ENCODE measurements around the gene NID1.
A peak's percentile ranks its signal among the peaks of the same experiment; 100 is the strongest.
"Not testable (repeated sequence)": the region's sequence is repeated elsewhere in the genome, so short reads cannot be mapped to it uniquely, and the experiment has no call there.

The NID1 gene

DNA sequence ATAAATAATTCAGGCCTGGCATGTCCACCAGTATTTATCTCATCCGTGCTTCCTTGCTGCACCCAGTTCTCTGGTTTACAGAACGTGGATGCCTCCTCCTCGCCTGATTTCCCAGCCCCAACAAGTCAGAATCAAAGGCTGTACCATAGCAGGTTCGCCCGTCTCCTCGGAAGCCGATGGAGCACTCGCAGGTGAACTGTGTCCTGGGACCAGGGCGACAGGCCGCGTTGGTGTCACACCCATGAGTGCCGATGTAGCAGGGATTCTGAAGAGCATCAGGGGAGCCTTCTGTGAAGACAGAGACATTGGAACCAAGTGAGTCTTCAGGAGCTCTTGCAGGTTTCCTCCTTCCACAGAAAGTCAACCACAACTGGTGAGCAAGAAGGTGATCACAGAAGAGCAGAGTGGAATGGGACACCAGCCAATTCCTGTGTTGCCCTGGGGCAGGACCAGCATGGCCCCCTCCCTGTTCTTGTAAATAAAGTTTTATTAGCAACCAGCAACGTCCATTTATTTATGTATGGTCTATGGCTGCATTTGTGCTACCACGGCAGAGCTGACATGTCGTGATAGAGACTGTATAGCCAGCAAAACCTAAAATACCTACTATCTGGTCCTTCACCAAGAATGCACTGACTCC, 40.8 kb downstream of the NID1 start:
- no peak for DNase-seq

GRCh38 chr1:236021424-236022135, 43.3 kb downstream of the NID1 start:
- peak; percentile 63 for DNase-seq

- DNase-seq: no peak
Observed at GRCh38 chr1:236020359-236021219, 44.3 kb downstream of the NID1 start.

DNA sequence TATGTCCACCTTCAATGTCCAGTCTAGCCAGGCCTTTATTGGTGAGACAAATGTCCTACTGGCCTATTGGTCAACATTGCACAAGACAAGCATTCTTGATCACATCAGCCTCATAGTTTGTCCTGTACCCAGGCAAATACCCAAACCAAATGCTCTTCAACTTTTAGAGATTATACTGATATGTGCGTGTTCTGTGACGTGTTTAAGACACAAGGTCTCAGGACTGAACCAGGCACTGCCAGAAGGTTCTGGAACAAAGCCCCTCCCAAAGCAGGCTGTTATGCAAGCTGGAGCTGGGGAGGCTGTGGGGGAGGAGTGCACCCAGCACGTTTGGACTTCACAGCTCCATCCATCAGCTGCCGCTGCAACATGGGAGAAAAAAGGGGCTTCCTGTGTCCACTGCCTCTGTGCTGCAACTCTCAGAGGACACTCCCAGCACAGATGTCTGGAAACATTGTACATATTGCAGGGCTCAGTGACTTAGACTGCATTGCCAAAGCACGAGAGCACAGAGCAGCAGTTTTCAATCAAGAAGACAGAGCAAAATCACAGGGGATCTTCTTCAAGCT, 45.9 kb downstream of the NID1 start:
- peak; percentile 66 for DNase-seq

- no peak for DNase-seq
Observed at GRCh38 chr1:236016782-236017400, 48.0 kb downstream of the NID1 start.

- DNase-seq: no peak
Observed at GRCh38 chr1:236016083-236016482, 48.8 kb downstream of the NID1 start.

- no peak for DNase-seq
Observed at GRCh38 chr1:236015539-236015938, 49.4 kb downstream of the NID1 start.

GRCh38 chr1:236013330-236013729, 51.6 kb downstream of the NID1 start:
- DNase-seq: no peak

GRCh38 chr1:236011641-236012040, 53.2 kb downstream of the NID1 start:
- DNase-seq: no peak

GRCh38 chr1:236010443-236010842, 54.4 kb downstream of the NID1 start:
- no peak for DNase-seq

GRCh38 chr1:236009857-236010256, 55.0 kb downstream of the NID1 start:
- no peak for DNase-seq

DNA sequence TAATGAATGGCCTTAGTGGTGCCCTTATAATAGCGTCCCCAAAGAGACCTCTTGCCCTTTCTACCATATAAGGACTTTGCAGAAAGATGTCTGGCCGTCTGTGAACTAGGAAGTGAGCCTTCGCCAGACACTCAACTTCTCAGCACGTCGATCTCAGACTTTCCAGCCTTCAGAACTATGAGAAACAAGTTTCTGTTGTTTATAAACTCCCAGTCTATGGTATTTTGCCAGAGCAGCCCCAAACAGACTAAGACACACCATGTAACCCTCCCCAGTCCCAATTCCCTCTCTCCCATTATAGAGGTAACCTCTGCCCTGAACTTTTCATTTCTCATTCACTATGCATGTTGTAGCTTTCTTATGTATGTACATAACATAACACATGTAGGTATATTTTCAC, 55.7 kb downstream of the NID1 start:
- no peak for DNase-seq

DNA sequence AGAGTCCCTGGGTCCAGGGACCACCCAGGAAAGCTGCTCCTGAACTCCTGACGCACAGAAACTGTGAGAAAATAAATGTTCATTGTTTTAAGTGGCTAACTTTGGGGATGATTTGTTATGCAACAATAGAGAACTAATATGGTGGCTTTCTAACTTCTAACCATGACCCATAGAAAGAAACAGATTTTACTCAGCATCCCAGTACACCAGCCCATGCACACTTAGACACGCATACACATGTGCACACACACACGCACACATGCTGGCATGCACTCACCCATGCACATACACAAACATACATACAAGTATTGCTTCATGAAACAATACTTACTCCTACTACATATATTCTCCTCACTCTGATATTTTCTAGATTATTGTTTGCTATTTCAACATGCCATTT, 57.1 kb downstream of the NID1 start:
- DNase-seq: no peak

GRCh38 chr1:236003058-236003457, 61.8 kb downstream of the NID1 start:
- DNase-seq: not testable (repeated sequence)

DNA sequence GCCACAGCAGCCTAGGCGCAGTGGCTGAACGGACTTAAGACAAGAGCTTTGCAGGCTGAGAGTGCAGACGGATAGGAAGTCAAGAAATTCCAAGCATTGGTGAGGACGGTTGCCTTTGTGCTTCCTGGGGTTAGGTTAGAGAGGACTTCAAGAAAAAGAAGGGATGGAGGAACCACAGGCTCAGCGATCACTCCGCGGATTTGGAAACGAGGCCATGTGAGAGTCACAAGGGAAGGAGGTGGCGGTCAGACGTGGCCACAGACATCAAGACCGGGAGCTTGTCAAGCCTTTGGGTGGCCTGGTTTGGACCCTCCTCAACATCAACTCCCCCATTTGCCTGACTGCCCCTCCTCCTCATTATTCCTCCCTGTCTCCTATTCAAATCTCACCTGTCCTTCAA, 62.3 kb downstream of the NID1 start:
- DNase-seq: no peak

- no peak for DNase-seq
Observed at GRCh38 chr1:236002025-236002390, 62.9 kb downstream of the NID1 start.

GRCh38 chr1:236000781-236001180, 64.1 kb downstream of the NID1 start:
- DNase-seq: no peak

GRCh38 chr1:235999259-235999925, 65.5 kb downstream of the NID1 start:
- no peak for DNase-seq

DNA sequence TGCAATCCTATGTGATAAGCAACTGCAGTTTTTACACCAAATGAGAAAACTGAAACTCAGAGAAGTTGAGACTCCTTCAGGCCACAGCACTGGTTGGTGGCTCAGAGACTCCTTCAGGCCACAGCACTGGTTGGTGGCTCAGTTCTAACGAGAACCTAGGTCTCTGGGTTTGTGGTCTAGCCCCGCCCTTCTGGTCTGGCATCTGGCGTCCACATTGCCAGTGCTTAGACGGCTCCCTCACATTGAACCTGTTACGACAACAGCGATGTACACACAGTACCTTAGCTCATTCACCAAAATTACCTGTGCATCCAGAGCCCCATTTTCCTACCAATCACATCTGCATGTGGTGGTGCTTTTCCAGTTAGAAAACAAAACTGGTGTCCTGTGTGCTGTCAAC, 66.1 kb downstream of the NID1 start:
- DNase-seq: no peak

DNA sequence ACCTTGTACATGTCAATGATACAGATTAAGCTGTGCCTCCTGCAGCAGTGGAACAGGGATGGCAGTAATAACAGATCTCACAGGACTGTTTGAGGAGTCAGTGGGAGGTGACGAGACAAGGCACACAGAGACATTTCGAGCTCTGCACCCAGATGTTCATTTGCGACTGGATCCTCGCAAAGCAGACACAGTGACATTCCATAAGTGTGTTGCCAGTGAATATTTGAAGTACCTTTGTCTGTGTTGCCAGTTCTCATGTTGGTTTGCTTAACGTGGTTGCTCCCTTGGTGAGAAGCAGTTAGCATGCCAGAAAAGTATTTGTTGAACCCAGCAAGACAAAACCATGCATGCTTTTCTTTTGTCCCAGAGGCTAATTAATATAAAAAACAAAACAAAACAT, 67.0 kb downstream of the NID1 start:
- DNase-seq: no peak

GRCh38 chr1:235997049-235997448, 67.8 kb downstream of the NID1 start:
- DNase-seq: no peak

GRCh38 chr1:235996048-235996785, 68.7 kb downstream of the NID1 start:
- no peak for DNase-seq
